ENCODE data around the gene MGST2.

GRCh38 chr4:139675651-139676050, 10.0 kb downstream of the MGST2 start:
- TF ChIP-seq CTCF (IDR thresholded peaks at IDR 0.05) = no peak
- no peak for TF ChIP-seq EP300 (IDR thresholded peaks at IDR 0.05)
- TF ChIP-seq POLR2AphosphoS5 (IDR thresholded peaks at IDR 0.05) = no peak
- no peak for TF ChIP-seq POLR2A (IDR thresholded peaks at IDR 0.05)

All from stomach (tissue), 4 donors.